Mesothelial cell of epicardium (in vitro differentiated cells): Measurements from ENCODE around the gene WRAP53. TPM values are rescaled to one million over a fixed set of nuclear protein-coding genes. Genes with fewer than 3 reads are reported as not detected.

Experiments used
- DNase-seq, 2 experiments: peaks; one replicate each; pipeline ENCODE4 v3.0.0; 2021; ENCODE audit warnings: low spot score in 2 of 2; ENCODE audit not compliant: unreplicated experiment in 2 of 2
- H3K27ac Mint-ChIP-seq: 2 replicates; pipeline ENCODE4 v1.8.0; 2021; ENCODE audit warnings: mixed read lengths
- H3K27me3 Mint-ChIP-seq: 2 replicates; pipeline ENCODE4 v1.8.0; 2021; ENCODE audit warnings: low read depth, mixed read lengths
- H3K36me3 Mint-ChIP-seq: 2 replicates; pipeline ENCODE4 v1.8.0; 2021; ENCODE audit warnings: mixed read lengths
- H3K4me1 Mint-ChIP-seq: 2 replicates; pipeline ENCODE4 v1.8.0; 2021; ENCODE audit warnings: mixed read lengths
- H3K4me3 Mint-ChIP-seq: 2 replicates; pipeline ENCODE4 v1.8.0; 2021; ENCODE audit warnings: mild to moderate bottlenecking, moderate library complexity, mixed read lengths
- H3K9me3 Mint-ChIP-seq: 2 replicates; pipeline ENCODE4 v1.8.0; 2021; ENCODE audit warnings: mixed read lengths
- CTCF ChIP-seq: fragments of 200-600 bp; sonication (generic); IDR thresholded peaks from one replicate; pipeline ENCODE4 v1.5.0; 2021; ENCODE audit warnings: antibody characterized with exemption; ENCODE audit not compliant: unreplicated experiment
- total RNA-seq: library from RNA; stranded (reverse); gene quantifications from 3 replicates; pipeline ENCODE4 v1.2.1, GENCODE V29; 2021

The WRAP53 gene
- total RNA-seq, 1 donor from 2014 or later, result 13.6 TPM

DNA sequence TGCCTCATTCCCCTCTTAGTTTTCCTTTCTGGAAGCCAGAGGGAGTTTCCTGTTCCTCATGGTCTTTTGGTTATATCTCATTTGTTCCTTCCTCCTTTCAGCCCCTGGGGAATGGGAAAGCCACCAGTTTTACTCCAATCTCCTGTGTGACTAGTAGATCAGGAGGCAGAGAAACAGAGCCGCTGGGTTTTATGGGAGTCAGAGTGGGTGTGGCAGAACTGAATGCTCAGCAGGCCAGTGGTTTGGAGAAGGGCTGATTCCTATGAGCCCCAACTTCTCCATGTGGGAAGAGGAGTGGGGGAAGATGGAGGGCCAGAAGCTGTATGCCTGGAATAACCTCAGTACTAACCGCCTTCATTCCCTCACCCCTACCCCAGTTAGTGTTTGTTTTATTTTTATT, 33.3 kb downstream of the WRAP53 start:
- TF ChIP-seq CTCF, result no peak
- H3K27me3 Mint-ChIP-seq, result peaks cover 46% of the 10 kb centered on the region
- no peak overlapping the region for H3K27ac Mint-ChIP-seq
- DNase-seq, result no peak
- no peaks in the 10 kb centered on the region for H3K36me3 Mint-ChIP-seq
- H3K4me1 Mint-ChIP-seq, result peaks cover 12% of the 10 kb centered on the region
- H3K4me3 Mint-ChIP-seq, result no peak overlapping the region
- no peaks in the 10 kb centered on the region for H3K9me3 Mint-ChIP-seq

- Mint-ChIP-seq H3K4me3 (no peak overlapping the region), H3K9me3 (no peaks in the 10 kb centered on the region), H3K27ac (peak overlapping the region; percentile 57), H3K36me3 (no peaks in the 10 kb centered on the region), H3K4me1 (peaks cover 3% of the 10 kb centered on the region), H3K27me3 (peaks cover 12% of the 10 kb centered on the region)
- no peak for DNase-seq
- TF ChIP-seq CTCF, result no peak
Observed at GRCh38 chr17:7727886-7728285, 39.6 kb downstream of the WRAP53 start.

DNA sequence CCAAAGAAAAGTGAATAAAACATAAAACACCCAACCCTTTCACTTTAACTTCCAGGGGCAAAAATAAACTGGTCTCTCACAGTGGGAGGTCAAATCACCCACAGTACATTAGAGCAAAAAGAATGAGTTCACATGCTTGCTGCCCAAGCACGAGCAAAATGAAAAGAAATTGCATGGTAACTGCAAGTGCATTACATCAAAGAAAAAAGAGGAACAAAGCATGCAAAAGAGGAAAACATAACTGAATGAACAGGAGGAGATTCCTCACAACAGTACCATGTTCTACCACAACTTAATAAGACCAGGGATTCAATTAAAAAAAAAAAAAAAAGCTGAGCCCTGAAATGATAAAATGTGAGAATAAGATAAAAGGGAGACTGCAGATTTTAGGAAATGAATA, 41.5 kb downstream of the WRAP53 start:
- H3K4me1 Mint-ChIP-seq, result peaks cover 3% of the 10 kb centered on the region
- H3K27me3 Mint-ChIP-seq, result peaks cover 14% of the 10 kb centered on the region
- H3K4me3 Mint-ChIP-seq, result no peak overlapping the region
- no peak for TF ChIP-seq CTCF
- no peak for DNase-seq
- H3K27ac Mint-ChIP-seq, result no peak overlapping the region
- no peaks in the 10 kb centered on the region for H3K36me3 Mint-ChIP-seq
- H3K9me3 Mint-ChIP-seq, result no peaks in the 10 kb centered on the region

DNA sequence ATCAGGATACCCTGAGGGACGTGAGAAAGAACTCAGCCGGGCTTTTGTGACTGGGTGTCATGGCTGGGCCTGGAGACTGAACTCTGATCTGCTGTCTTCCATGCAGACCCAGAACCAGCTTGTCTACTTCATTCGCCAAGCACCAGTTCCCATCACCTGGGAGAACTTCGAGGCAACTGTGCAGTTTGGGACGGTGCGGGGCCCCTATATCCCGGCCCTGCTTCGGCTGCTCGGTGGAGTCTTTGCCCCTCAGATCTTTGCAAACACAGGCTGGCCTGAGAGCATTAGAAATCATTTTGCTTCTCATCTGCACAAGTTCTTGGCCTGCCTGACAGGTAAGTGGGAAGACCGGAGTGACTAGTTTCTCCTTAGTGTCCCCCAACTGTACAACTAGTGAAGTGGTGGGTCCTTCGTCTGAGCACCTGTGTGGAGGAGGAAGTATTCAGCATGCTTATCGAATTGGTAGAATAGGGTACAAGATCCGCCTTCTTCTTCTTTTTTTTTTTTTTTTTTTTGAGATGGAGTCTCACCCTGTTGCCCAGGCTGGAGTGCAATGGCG, 44.8 kb downstream of the WRAP53 start:
- Mint-ChIP-seq H3K4me3 (no peak overlapping the region), H3K4me1 (no peaks in the 10 kb centered on the region), H3K27ac (no peak overlapping the region), H3K27me3 (peaks cover 33% of the 10 kb centered on the region), H3K36me3 (no peaks in the 10 kb centered on the region), H3K9me3 (no peaks in the 10 kb centered on the region)
- no peak for DNase-seq
- no peak for TF ChIP-seq CTCF

- Mint-ChIP-seq H3K4me3 (no peak overlapping the region), H3K9me3 (no peaks in the 10 kb centered on the region), H3K27me3 (peaks cover 51% of the 10 kb centered on the region), H3K36me3 (no peaks in the 10 kb centered on the region), H3K27ac (no peak overlapping the region), H3K4me1 (no peaks in the 10 kb centered on the region)
- no peak for TF ChIP-seq CTCF
- DNase-seq, result no peak
Observed at GRCh38 chr17:7737601-7738000, 49.3 kb downstream of the WRAP53 start.

DNA sequence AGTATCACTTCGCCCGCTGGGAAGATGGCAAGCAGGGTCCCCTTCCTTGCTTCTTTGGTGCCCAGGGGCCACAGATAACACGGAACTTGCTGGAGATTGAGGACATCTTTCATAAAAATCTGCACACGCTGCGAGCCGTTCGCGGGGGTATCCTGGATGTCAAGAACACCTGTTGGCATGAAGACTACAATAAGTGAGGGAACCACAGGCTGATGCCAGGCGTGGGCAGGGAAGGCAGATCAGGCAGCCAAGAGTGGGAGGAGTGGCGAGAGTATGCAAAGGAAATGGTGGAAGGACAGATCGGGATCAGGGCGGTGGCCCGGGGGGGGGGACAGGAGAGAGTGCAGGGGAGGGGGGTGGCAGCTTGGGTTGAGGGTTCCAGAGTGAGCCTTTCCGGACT, 51.5 kb downstream of the WRAP53 start:
- no peak overlapping the region for H3K4me3 Mint-ChIP-seq
- no peak overlapping the region for H3K27ac Mint-ChIP-seq
- H3K9me3 Mint-ChIP-seq, result no peaks in the 10 kb centered on the region
- no peak for DNase-seq
- peaks cover 5% of the 10 kb centered on the region for H3K4me1 Mint-ChIP-seq
- TF ChIP-seq CTCF, result no peak
- H3K36me3 Mint-ChIP-seq, result no peaks in the 10 kb centered on the region
- peaks cover 39% of the 10 kb centered on the region for H3K27me3 Mint-ChIP-seq
